WTC11 (cell line): ENCODE results near the gene CCDC28B.
A peak's percentile ranks its signal among the peaks of the same experiment; 100 is the strongest.

Source experiments
- FOXJ3 ChIP-seq: sonication (generic); formaldehyde crosslinking; IDR thresholded peaks from 2 replicates; pipeline ENCODE4 v1.9.0; 2021; ENCODE audit warnings: missing genetic modification reagents, mild to moderate bottlenecking, borderline replicate concordance
- FOXP1 ChIP-seq: sonication (generic); formaldehyde crosslinking; IDR thresholded peaks from 2 replicates; pipeline ENCODE4 v1.8.0; 2022; ENCODE audit warnings: missing genetic modification reagents, mild to moderate bottlenecking, moderate library complexity, borderline replicate concordance
- GTF2I ChIP-seq: fragments of 250-450 bp; sonication (Bioruptor Pico); conservative IDR thresholded peaks from 2 replicates; pipeline ENCODE4 v1.4.0; 2021; ENCODE audit warnings: mild to moderate bottlenecking
- NFYB ChIP-seq: sonication (generic); formaldehyde crosslinking; conservative IDR thresholded peaks from 2 replicates; pipeline ENCODE4 v1.8.0; 2022; ENCODE audit warnings: low read depth, missing genetic modification reagents
- ZNF121 ChIP-seq: sonication (generic); formaldehyde crosslinking; IDR thresholded peaks from 2 replicates; pipeline ENCODE4 v1.8.0; 2023; ENCODE audit warnings: missing genetic modification reagents
- TF ChIP-seq, protein P1 (sequence below): sonication (generic); formaldehyde crosslinking; IDR thresholded peaks from 2 replicates; pipeline ENCODE4 v1.8.1; 2023; ENCODE audit warnings: mild to moderate bottlenecking, missing genetic modification reagents, moderate library complexity
- TF ChIP-seq, protein P2 (sequence below): fragments of 200-600 bp; IDR thresholded peaks from 2 replicates; pipeline ENCODE4 v1.8.0; 2022; ENCODE audit warnings: antibody characterized with exemption
- TF ChIP-seq, protein P3 (sequence below): sonication (generic); formaldehyde crosslinking; conservative IDR thresholded peaks from 2 replicates; pipeline ENCODE4 v1.8.1; 2022; ENCODE audit warnings: mild to moderate bottlenecking, missing genetic modification reagents
- TF ChIP-seq, protein P4 (sequence below): sonication (generic); formaldehyde crosslinking; IDR thresholded peaks from 2 replicates; pipeline ENCODE4 v1.8.0; 2022; ENCODE audit warnings: mild to moderate bottlenecking, missing genetic modification reagents
- TF ChIP-seq, protein P5 (sequence below): sonication (generic); formaldehyde crosslinking; IDR thresholded peaks from 2 replicates; pipeline ENCODE4 v1.8.1; 2023; ENCODE audit warnings: mild to moderate bottlenecking, missing genetic modification reagents, borderline replicate concordance

DNA sequence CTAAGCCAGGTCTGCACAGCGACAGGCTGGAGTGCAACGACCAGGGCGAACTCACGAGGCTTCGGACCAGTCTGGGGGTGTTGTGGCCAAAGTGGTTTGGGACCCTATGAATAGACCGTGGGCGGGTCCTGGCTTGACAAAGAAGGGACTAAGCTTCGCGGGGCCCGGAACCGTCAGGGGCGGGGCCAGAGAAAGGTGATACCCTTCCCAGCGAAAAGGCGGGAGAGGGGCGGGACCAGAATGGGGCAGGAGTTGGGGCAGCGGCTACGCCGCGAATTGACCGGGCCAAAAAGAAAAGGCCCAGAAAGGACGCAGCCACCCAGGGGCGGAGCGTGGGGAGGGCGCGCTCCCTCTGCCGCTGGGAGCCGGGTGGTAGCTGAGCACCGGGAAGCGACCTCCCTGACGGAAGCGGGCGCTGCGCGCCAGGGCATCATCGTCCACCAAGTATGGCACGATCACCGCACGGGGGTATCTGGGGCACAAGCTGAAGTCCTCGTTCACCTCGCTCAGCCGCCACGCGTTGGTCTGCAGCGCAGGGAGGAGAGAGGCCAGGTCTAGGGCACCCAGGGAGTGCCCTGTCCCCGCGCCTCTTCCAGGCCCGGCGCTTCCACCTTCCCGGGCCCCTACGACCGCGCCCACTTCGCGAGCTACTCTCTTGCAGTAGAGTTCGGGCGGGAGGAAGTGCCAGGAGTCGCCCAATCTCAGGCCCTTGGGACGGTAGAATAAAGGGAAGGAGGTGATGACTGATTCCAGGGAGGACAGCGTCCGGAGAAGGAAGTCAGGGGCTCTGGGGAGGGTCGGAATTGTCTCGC is 40.0 kb downstream of the CCDC28B start:
- TF ChIP-seq, protein P1, sequence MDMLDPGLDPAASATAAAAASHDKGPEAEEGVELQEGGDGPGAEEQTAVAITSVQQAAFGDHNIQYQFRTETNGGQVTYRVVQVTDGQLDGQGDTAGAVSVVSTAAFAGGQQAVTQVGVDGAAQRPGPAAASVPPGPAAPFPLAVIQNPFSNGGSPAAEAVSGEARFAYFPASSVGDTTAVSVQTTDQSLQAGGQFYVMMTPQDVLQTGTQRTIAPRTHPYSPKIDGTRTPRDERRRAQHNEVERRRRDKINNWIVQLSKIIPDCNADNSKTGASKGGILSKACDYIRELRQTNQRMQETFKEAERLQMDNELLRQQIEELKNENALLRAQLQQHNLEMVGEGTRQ (CRISPR knock-in tag) = no peak
- TF ChIP-seq GTF2I (CRISPR knock-in tag) = no peak
- TF ChIP-seq, protein P2, sequence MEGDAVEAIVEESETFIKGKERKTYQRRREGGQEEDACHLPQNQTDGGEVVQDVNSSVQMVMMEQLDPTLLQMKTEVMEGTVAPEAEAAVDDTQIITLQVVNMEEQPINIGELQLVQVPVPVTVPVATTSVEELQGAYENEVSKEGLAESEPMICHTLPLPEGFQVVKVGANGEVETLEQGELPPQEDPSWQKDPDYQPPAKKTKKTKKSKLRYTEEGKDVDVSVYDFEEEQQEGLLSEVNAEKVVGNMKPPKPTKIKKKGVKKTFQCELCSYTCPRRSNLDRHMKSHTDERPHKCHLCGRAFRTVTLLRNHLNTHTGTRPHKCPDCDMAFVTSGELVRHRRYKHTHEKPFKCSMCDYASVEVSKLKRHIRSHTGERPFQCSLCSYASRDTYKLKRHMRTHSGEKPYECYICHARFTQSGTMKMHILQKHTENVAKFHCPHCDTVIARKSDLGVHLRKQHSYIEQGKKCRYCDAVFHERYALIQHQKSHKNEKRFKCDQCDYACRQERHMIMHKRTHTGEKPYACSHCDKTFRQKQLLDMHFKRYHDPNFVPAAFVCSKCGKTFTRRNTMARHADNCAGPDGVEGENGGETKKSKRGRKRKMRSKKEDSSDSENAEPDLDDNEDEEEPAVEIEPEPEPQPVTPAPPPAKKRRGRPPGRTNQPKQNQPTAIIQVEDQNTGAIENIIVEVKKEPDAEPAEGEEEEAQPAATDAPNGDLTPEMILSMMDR = no peak
- TF ChIP-seq, protein P3, sequence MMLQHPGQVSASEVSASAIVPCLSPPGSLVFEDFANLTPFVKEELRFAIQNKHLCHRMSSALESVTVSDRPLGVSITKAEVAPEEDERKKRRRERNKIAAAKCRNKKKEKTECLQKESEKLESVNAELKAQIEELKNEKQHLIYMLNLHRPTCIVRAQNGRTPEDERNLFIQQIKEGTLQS (CRISPR knock-in tag) = 0 out of 2 replicates have a peak, but pooled peaks have one; percentile 8
- no peak for TF ChIP-seq NFYB (CRISPR knock-in tag)
- TF ChIP-seq FOXP1 (CRISPR knock-in tag) = 0 out of 2 replicates have a peak, but pooled peaks have one; percentile 66
- TF ChIP-seq, protein P4, sequence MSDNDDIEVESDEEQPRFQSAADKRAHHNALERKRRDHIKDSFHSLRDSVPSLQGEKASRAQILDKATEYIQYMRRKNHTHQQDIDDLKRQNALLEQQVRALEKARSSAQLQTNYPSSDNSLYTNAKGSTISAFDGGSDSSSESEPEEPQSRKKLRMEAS (CRISPR knock-in tag) = no peak; the same call in 1 of the 2 replicates
- TF ChIP-seq ZNF121 = peak; percentile 42
- no peak for TF ChIP-seq FOXJ3 (CRISPR knock-in tag)
- TF ChIP-seq, protein P5, sequence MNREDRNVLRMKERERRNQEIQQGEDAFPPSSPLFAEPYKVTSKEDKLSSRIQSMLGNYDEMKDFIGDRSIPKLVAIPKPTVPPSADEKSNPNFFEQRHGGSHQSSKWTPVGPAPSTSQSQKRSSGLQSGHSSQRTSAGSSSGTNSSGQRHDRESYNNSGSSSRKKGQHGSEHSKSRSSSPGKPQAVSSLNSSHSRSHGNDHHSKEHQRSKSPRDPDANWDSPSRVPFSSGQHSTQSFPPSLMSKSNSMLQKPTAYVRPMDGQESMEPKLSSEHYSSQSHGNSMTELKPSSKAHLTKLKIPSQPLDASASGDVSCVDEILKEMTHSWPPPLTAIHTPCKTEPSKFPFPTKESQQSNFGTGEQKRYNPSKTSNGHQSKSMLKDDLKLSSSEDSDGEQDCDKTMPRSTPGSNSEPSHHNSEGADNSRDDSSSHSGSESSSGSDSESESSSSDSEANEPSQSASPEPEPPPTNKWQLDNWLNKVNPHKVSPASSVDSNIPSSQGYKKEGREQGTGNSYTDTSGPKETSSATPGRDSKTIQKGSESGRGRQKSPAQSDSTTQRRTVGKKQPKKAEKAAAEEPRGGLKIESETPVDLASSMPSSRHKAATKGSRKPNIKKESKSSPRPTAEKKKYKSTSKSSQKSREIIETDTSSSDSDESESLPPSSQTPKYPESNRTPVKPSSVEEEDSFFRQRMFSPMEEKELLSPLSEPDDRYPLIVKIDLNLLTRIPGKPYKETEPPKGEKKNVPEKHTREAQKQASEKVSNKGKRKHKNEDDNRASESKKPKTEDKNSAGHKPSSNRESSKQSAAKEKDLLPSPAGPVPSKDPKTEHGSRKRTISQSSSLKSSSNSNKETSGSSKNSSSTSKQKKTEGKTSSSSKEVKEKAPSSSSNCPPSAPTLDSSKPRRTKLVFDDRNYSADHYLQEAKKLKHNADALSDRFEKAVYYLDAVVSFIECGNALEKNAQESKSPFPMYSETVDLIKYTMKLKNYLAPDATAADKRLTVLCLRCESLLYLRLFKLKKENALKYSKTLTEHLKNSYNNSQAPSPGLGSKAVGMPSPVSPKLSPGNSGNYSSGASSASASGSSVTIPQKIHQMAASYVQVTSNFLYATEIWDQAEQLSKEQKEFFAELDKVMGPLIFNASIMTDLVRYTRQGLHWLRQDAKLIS (CRISPR knock-in tag) = no peak; the same call in 1 of the 2 replicates
